Measurements from ENCODE around the gene ZNFX1. TPM values are rescaled to one million over a fixed set of nuclear protein-coding genes. Genes with fewer than 3 reads are reported as not detected.
"Not testable (repeated sequence)": the region's sequence is repeated elsewhere in the genome, so short reads cannot be mapped to it uniquely, and the experiment has no call there.

The ZNFX1 gene
- total and polyA plus RNA-seq, 7 donors: 8.4 to 29.6 (median 21.7) TPM

GRCh38 chr20:49297605-49298530, 20.0 kb upstream of the ZNFX1 start:
- Histone ChIP-seq H3K4me1 (no peaks in the 10 kb centered on the region), H3K9me3 (no peaks in the 10 kb centered on the region), H3K36me3 (ENCODE audit: insufficient read depth in 1 of 2, low read depth in 1 of 2) (peaks cover 0 to 21% of the 10 kb centered on the region in 2 donors), H3K27me3 (ENCODE audit: insufficient read depth in 3 of 3, low read length in 2 of 3) (no peaks in the 10 kb centered on the region), H3K4me3 (no peak overlapping the region), H3K27ac (no peak overlapping the region)
- ATAC-seq (no peak), DNase-seq (no peak)
- intact Hi-C loops (cut with DNase I): no loop called here
- TF ChIP-seq, protein P1, sequence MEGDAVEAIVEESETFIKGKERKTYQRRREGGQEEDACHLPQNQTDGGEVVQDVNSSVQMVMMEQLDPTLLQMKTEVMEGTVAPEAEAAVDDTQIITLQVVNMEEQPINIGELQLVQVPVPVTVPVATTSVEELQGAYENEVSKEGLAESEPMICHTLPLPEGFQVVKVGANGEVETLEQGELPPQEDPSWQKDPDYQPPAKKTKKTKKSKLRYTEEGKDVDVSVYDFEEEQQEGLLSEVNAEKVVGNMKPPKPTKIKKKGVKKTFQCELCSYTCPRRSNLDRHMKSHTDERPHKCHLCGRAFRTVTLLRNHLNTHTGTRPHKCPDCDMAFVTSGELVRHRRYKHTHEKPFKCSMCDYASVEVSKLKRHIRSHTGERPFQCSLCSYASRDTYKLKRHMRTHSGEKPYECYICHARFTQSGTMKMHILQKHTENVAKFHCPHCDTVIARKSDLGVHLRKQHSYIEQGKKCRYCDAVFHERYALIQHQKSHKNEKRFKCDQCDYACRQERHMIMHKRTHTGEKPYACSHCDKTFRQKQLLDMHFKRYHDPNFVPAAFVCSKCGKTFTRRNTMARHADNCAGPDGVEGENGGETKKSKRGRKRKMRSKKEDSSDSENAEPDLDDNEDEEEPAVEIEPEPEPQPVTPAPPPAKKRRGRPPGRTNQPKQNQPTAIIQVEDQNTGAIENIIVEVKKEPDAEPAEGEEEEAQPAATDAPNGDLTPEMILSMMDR (IDR thresholded peaks at IDR 0.05): no peak
- 73 to 79% (median 75%) methylated on average over 5 to 6 of the region's 6 CpGs for WGBS, 3 donors

GRCh38 chr20:49294002-49294654, 16.3 kb upstream of the ZNFX1 start:
- H3K27me3 ChIP-seq (ENCODE audit: insufficient read depth in 3 of 3, low read length in 2 of 3); ATAC-seq; H3K9me3 ChIP-seq; DNase-seq; H3K27ac ChIP-seq; H3K4me3 ChIP-seq; H3K4me1 ChIP-seq; intact Hi-C loops (cut with DNase I): not testable (repeated sequence)
- peaks cover 17 to 54% of the 10 kb centered on the region in 2 donors for H3K36me3 ChIP-seq (ENCODE audit: insufficient read depth in 1 of 2, low read depth in 1 of 2)
- 74 to 75% (median 74%) methylated on average over 13 to 14 of the region's 16 CpGs for WGBS, 3 donors

DNA sequence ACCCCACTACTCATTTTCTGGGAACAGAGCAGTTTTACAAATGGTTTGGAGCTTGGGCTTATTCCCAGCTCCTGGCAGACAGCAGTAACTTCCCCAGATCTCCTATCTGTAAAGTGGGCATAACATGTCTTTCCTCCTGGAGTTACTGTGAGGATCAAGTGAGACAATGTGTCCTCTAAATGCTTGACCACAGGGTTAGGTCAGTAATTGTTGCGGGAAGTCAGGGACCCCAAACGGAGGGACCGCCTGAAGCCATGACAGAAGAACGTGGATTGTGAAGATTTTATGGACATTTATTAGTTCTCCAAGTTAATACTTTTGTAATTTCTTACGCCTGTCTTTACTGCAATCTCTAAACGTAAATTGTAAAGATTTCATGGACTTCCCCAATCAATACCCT, 15.3 kb upstream of the ZNFX1 start:
- intact Hi-C loops (cut with DNase I): no loop called here

DNA sequence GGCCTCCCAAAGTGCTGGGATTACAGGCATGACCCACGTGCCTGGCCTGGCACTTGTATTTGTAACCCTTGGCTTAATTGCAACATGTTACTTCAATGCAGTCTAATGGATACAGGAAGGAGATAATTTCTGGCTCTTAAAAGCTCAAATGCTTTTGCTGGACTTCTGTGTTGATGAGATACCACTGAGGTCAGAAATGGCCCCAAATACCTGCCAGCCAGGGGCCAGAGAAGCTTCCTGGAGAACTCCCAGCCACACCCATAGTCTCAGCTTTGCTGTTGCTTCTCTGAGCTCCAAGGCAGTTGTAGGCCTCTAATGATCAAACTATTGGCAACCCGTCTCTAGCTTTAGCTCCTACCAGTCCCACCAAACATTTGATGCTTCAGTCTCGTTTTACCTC, 14.2 kb upstream of the ZNFX1 start:
- DNase-seq (no peak), ATAC-seq (no peak)
- TF ChIP-seq, protein P1 (IDR thresholded peaks at IDR 0.05): no peak
- no peaks in the 10 kb centered on the region for H3K4me1 ChIP-seq
- peaks cover 28 to 71% of the 10 kb centered on the region in 2 donors for H3K36me3 ChIP-seq (ENCODE audit: insufficient read depth in 1 of 2, low read depth in 1 of 2)
- peaks cover 6% of the 10 kb centered on the region for H3K9me3 ChIP-seq
- intact Hi-C loops (cut with DNase I): no loop called here
- no peak overlapping the region for H3K27ac ChIP-seq
- no peak overlapping the region for H3K4me3 ChIP-seq
- H3K27me3 ChIP-seq (ENCODE audit: insufficient read depth in 3 of 3, low read length in 2 of 3): no peaks in the 10 kb centered on the region
- 63 to 68% (median 68%) methylated on average over 3 of the region's 3 CpGs for WGBS, 3 donors

More for the DNA sequence above, 15.3 kb upstream of the ZNFX1 start:
- Histone ChIP-seq H3K36me3 (ENCODE audit: insufficient read depth in 1 of 2, low read depth in 1 of 2) (peaks cover 25 to 64% of the 10 kb centered on the region in 2 donors), H3K4me1 (no peaks in the 10 kb centered on the region), H3K27me3 (ENCODE audit: insufficient read depth in 3 of 3, low read length in 2 of 3) (no peaks in the 10 kb centered on the region), H3K9me3 (no peaks in the 10 kb centered on the region), H3K4me3 (no peak overlapping the region), H3K27ac (no peak overlapping the region)
- TF ChIP-seq, protein P1 (IDR thresholded peaks at IDR 0.05): no peak
- DNase-seq (no peak), ATAC-seq (no peak)
- WGBS, 3 donors: 92 to 95% (median 95%) methylated on average over 6 of the region's 6 CpGs

GRCh38 chr20:49291200-49291599, 13.3 kb upstream of the ZNFX1 start:
- intact Hi-C loops (cut with DNase I): no loop called here
- ATAC-seq (no peak), DNase-seq (no peak)
- WGBS, 3 donors: 62 to 92% (median 89%) methylated on average over 1 of the region's 1 CpG
- Histone ChIP-seq H3K27ac (no peak overlapping the region), H3K4me3 (no peak overlapping the region), H3K4me1 (no peaks in the 10 kb centered on the region), H3K9me3 (peaks cover 14% of the 10 kb centered on the region), H3K27me3 (ENCODE audit: insufficient read depth in 3 of 3, low read length in 2 of 3) (no peaks in the 10 kb centered on the region), H3K36me3 (ENCODE audit: insufficient read depth in 1 of 2, low read depth in 1 of 2) (peaks cover 33 to 71% of the 10 kb centered on the region in 2 donors)
- TF ChIP-seq, protein P1 (IDR thresholded peaks at IDR 0.05): no peak
